ENCODE measurements around the gene CHL1. TPM values are rescaled to one million over a fixed set of nuclear protein-coding genes. Genes with fewer than 3 reads are reported as not detected.

The CHL1 gene, protein sequence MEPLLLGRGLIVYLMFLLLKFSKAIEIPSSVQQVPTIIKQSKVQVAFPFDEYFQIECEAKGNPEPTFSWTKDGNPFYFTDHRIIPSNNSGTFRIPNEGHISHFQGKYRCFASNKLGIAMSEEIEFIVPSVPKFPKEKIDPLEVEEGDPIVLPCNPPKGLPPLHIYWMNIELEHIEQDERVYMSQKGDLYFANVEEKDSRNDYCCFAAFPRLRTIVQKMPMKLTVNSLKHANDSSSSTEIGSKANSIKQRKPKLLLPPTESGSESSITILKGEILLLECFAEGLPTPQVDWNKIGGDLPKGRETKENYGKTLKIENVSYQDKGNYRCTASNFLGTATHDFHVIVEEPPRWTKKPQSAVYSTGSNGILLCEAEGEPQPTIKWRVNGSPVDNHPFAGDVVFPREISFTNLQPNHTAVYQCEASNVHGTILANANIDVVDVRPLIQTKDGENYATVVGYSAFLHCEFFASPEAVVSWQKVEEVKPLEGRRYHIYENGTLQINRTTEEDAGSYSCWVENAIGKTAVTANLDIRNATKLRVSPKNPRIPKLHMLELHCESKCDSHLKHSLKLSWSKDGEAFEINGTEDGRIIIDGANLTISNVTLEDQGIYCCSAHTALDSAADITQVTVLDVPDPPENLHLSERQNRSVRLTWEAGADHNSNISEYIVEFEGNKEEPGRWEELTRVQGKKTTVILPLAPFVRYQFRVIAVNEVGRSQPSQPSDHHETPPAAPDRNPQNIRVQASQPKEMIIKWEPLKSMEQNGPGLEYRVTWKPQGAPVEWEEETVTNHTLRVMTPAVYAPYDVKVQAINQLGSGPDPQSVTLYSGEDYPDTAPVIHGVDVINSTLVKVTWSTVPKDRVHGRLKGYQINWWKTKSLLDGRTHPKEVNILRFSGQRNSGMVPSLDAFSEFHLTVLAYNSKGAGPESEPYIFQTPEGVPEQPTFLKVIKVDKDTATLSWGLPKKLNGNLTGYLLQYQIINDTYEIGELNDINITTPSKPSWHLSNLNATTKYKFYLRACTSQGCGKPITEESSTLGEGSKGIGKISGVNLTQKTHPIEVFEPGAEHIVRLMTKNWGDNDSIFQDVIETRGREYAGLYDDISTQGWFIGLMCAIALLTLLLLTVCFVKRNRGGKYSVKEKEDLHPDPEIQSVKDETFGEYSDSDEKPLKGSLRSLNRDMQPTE (N-terminal part only)
- 16.4 and 18.0 TPM in 2 replicates for total RNA-seq
- total RNA-seq (2013) = 23.9 TPM
- 5.4 and 6.2 TPM in 2 replicates for polyA plus RNA-seq
- polyA minus RNA-seq = 8.8 and 18.9 TPM in 2 replicates

- ATAC-seq (ENCODE audit: low read depth) = peak; percentile 12
- ChIA-PET POLR2A (no interaction called here), CTCF (interaction anchor here (1.6 kb wide), 1 partner anchor 158 kb away, joined by 6 read pairs; no protein-coding TSS in a partner anchor)
- Mint-ChIP-seq H3K9me3 (ENCODE audit: insufficient read depth) (no peaks in the 10 kb centered on the region), H3K4me1 (peaks cover 16% of the 10 kb centered on the region), H3K27me3 (peaks cover 22% of the 10 kb centered on the region), H3K4me3 (peak within 1 kb of the TSS; percentile 86), H3K27ac (peak within 1 kb of the TSS; percentile 54)
- H2AFZ ChIP-seq (ENCODE audit: insufficient read depth, low read depth, low read length, poor library complexity, severe bottlenecking) = peak within 1 kb of the TSS; percentile 81
- H3K9me3 ChIP-seq (ENCODE audit: control extremely low read depth in 1 of 3, control insufficient read depth in 2 of 3, insufficient read depth in 1 of 3, low read length in 2 of 3) = no peaks in the 10 kb centered on the region
- WGBS (ENCODE audit: insufficient coverage) = 3% methylated on average over 57 of the region's 64 CpGs
- H3K4me3 ChIP-seq (ENCODE audit: control extremely low read depth in 1 of 5, extremely low read depth in 1 of 5, insufficient read depth in 1 of 5, low read depth in 2 of 5, low read length in 4 of 5) = peak within 1 kb of the TSS in 4 of 5 experiments; percentile 63 to 73 (median 65)
- peak; percentile 44 for DNase-seq
- H3K4me2 ChIP-seq (replicated peaks; ENCODE audit: low read depth, low read length, poor library complexity, severe bottlenecking) = peak within 1 kb of the TSS; percentile 92
- TF ChIP-seq EZH2 (IDR thresholded peaks at IDR 0.05; ENCODE audit: borderline replicate concordance, insufficient read depth, low read depth, low read length, poor library complexity, severe bottlenecking) (no peak), CTCF (IDR thresholded peaks at IDR 0.05) (no peak)
- no peaks in the 10 kb centered on the region for H3K36me3 ChIP-seq (replicated peaks in 1 of 2; ENCODE audit: control extremely low read depth in 1 of 2, control insufficient read depth in 1 of 2, extremely low read depth in 1 of 2, insufficient read depth in 2 of 2, low read length in 1 of 2)
- H3K27me3 ChIP-seq (replicated peaks in 1 of 4; ENCODE audit: control extremely low read depth in 1 of 4, control insufficient read depth in 3 of 4, insufficient read depth in 4 of 4, low read length in 3 of 4) = peaks cover 0 to 26% (median 12%) of the 10 kb centered on the region in 4 experiments
- H3K27ac ChIP-seq (ENCODE audit: low read length in 2 of 2) = peak within 1 kb of the TSS; percentile 50 to 69
- H3K9ac ChIP-seq (ENCODE audit: low read length) = peak within 1 kb of the TSS; percentile 73
- intact Hi-C loops (cut with micrococcal nuclease) = no loop called here
- H3K4me1 ChIP-seq (ENCODE audit: control insufficient read depth in 2 of 2, insufficient read depth in 2 of 2, low read length in 2 of 2) = peaks cover 21 to 26% of the 10 kb centered on the region in 2 donors
- no peaks in the 10 kb centered on the region for H3K79me2 ChIP-seq (ENCODE audit: control insufficient read depth, insufficient read depth, low read length)
- H4K20me1 ChIP-seq (ENCODE audit: control insufficient read depth, insufficient read depth, low read length, poor library complexity, severe bottlenecking) = no peaks in the 10 kb centered on the region
Measured at GRCh38 chr3:196311-197148, at the start of gene CHL1. Gene CHL1 (plus strand): TSS chr3:196763. CDS start chr3:319777, 123,014 bp downstream.
